HS-5 (cell line): Measurements from ENCODE around the gene G3BP1.
"Not testable (repeated sequence)": the region's sequence is repeated elsewhere in the genome, so short reads cannot be mapped to it uniquely, and the experiment has no call there.

Experiments used
- DNase-seq: peaks from one replicate; pipeline ENCODE4 v3.0.0-alpha.2; 2012; ENCODE audit warnings: low read depth

G3BP1 gene

GRCh38 chr5:151771259-151772028 is at the start of gene G3BP1:
Gene G3BP1 (plus strand): TSS chr5:151771954. CDS start chr5:151786621, 14,667 bp downstream.
- DNase-seq: peak; percentile 100

GRCh38 chr5:151722546-151722945 is 49.2 kb upstream of the G3BP1 start:
- no peak for DNase-seq

DNA sequence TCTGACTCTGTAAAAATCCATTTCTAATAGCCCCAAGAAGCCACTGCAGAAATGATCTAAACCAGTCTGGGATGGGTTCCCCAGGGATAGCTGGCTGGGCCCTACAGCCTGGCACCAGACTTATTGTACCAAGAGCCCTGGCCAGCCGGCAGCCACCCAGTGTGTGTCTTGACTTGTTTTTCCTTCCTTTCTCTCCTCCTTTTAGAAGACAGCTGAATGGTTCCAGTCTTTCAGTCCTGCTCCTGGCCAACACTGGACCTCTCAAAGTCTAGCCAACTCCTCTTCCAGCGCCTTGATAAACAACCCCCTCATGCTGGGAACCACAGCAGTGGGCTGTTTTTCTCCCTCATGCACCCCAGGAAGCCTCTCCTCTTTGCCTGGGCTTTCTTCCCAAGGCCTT is 47.4 kb upstream of the G3BP1 start:
- no peak for DNase-seq

GRCh38 chr5:151729597-151729996 is 42.2 kb upstream of the G3BP1 start:
- DNase-seq: not testable (repeated sequence)

GRCh38 chr5:151730381-151730780 is 41.4 kb upstream of the G3BP1 start:
- DNase-seq: no peak

DNA sequence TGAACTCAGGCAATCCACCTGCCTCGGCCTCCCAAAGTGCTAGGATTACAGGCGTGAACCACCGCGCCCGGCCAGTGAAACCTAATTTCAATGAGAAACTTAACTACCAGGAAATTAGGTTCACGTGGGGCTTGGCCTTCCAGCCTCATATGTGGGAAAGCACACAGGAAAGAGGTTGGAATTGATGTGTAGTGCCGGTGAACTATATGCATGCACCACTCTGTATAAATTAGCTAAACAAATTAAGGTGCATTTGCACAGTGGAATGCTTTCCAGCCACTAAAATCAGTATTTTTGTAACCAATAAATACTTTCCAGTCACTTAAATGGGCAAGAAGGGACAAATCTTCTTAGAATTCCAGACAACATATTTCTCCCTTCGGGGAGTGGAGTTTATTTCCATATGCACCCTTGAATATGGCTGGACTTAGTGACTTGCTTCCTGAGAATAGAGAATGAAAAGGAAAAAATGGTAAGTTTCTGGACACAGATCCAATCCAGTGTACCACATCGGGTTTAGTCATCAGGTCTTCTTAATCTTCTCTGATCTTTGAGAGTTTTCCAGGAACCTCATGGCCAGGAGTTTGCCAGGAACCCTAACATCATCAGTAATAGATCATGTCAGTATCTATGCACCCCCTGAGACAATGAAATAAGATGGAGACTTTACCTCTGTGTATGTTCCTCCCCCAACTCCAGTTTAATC is 38.2 kb upstream of the G3BP1 start:
- DNase-seq: no peak

DNA sequence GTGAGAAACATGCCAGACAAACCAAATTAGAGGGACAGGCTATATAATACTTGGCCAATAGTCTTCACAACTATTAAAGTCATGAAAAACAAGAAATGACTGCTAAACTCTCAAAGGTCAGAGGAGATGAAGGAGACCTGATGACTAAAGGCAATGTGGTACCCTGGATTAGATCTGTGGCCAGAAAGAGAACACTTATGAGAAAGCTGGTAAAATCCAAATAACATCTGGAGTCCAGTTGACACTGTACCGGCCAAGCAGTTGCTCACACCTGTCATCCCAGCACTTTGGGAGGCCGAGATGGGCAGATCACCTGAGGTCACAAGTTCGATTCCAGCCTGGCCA is 37.7 kb upstream of the G3BP1 start:
- DNase-seq: no peak

GRCh38 chr5:151735646-151736045 is 36.1 kb upstream of the G3BP1 start:
- DNase-seq: no peak

DNA sequence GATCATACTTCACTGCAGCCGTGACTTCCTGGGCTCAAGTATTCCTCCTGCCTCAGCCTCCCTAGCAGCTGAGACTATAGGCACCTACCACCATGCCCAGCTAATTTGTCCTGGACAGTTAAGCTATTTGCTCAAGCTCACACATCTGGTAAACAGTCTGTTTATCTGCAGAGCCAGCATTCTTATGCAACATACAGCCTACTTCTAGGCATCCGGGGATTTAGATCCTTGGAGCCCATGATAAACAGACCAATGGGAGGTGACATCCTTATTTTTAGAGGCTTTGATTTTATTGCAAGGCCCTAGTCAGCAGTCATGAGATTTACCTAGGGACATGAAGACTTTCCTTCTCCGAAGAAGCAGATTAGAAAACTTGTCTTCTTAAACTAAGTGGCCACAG is 34.3 kb upstream of the G3BP1 start:
- DNase-seq: no peak

GRCh38 chr5:151738125-151738848 is 33.5 kb upstream of the G3BP1 start:
- no peak for DNase-seq

- no peak for DNase-seq
These were observed 32.4 kb upstream of the G3BP1 start for GRCh38 chr5:151739395-151739794.

- DNase-seq: peak; percentile 93
These were observed 31.8 kb upstream of the G3BP1 start for GRCh38 chr5:151739939-151740335.

DNA sequence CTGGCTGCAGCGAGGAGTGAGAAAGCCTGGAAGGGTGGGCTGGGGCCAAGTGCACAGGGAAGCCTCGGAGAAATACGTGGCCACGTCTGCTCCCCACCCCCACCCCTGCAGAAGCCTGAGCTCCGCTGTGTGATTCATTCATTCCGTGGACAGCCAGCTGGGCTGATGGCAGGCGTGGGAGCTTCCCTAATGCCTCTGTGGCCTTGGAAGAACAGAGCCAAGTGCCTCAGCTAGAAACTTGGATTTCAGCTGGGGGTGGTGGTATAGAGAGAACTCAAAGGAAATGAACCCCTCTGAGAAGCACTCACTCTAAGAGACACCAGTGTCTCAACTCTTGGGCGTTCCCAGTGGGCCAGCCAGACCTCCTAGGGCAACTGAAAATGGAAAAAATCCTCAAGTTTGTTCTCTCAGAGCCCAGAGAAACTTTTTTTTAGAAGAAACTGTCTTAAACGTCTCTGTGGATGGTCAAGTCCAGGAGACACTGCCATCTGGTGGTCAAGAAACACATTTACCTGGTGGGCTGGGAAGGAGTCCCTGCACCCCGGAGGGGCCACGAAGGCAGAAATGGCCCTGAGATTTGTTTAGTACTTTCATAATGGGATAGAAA is 31.3 kb upstream of the G3BP1 start:
- peak; percentile 85 for DNase-seq

- DNase-seq: peak; percentile 74
These were observed 30.8 kb upstream of the G3BP1 start for GRCh38 chr5:151740958-151741373.

DNA sequence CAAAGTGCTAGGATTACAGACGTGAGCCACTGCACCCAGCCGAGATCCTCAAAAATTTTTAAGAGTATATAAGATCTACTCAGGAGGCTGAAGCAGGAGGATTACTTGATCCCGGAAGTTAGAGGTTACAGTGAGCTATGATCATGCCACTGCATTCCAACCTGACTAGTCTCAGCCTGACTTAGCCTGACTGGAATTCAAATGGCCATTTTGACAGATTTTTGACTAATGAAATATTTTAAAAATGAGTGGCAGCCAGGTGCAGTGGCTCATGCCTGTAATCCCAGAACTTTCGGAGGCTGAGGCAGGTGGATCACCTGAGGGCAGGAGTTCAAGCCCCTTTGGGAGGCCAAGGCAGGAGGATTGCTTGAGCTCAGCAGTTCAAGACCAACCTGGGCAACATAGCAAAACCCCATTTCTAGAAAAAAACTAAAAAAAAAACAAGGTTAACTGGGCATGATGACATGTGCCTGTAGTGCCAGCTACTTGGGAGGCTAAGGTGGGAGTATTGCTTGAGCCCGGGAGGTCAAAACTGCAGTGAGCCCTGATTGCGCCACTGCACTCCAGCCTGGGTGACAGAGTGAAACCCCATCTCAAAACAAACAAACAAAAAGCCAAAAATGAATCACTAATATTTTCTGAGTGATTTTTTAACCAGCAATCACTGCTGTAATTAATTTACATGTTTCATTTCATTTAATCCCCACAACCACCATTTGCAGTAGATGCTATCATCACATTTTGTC is 29.9 kb upstream of the G3BP1 start:
- DNase-seq: peak; percentile 84

- DNase-seq: no peak
These were observed 28.9 kb upstream of the G3BP1 start for GRCh38 chr5:151742870-151743294.

- DNase-seq: no peak
These were observed 28.2 kb upstream of the G3BP1 start for GRCh38 chr5:151743530-151743929.

DNA sequence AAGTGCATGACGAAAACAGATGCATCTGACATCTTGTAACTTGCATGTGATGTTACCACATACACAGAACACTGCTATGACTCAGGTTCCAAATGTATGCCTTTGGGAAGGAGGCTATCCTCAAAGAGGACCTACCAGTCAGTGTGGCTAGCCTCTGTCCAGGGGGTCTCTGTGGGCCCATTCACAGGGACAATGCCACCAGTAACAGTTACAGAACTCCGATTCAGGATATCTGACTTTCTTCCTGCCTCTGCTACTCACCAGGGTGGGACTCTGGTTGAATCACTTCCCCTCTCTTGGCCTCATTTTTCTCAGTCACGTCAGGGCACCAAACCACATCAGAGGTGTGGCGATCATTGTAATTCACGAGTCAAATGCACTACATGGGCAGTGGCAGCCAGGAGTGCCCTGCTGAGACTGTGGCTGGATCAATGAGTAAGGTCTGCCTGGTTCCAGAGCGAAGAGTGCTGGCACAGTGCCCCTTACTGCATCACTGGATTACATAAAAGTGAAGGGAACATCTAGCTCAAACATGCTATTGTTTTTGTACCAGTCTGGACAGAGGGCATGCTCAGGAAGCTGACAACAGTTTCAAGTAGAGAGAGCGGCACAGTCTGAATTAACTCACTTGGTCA is 26.6 kb upstream of the G3BP1 start:
- peak; percentile 98 for DNase-seq

DNA sequence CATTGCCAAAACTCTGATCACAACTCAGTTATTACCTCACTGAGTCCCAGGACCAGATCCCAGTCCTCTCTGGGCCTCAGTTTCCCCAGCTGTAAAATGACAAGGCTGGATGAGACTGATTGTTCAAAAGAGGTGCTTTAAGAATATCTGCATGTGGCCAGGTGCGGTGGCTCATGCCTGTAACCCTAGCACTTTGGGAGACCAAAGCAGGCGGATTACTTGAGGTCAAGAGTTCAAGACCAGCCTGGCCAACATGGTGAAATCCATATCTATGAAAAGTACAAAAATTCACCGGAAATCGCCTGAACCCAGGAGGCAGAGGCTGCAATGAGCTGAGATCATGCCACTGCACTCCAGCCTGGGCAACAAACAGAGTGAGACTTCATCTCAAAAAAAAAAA is 21.6 kb upstream of the G3BP1 start:
- no peak for DNase-seq

DNA sequence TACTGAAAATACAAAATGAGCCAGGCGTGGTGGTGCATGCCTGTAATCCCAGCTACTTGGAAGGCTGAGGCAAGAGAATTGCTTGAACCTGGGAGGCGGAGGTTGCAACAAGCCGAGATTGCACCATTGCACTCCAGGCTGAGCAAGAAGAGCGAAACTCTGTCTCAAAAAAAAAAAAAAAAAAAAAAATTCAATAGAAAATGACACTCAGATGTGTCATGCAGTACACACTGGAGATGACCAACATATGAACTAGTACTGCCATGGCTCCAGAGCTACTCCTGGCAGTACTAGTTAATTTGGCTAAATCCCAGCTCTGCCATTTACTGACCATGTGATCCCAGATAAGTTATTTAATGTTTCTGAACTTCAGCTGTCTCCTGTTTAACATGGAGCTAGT is 20.7 kb upstream of the G3BP1 start:
- DNase-seq: no peak

DNA sequence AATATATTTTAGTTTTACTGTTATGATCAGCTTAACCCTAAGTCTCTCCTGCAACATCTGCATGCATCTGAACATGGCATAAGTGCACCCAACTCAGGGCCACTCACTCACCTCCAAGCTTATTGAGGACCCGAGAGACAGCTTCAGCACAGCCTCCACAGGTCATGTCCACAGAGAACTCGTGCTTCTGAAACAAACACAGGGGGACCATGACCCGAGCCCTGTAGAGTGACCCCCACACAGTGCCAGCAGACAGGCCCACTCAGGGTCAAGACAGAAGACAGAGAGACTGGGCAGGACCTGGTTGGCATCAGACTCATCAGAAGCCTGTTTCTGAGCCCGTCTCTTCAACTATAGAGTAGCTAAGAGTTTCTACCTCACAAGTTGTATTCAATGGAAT is 20.2 kb upstream of the G3BP1 start:
- DNase-seq: no peak
